Epithelial cell of esophagus (primary cell): ENCODE measurements around the gene MACROD2.
A peak's percentile ranks its signal among the peaks of the same experiment; 100 is the strongest.

Experiments
- DNase-seq: peaks from one replicate; pipeline ENCODE4 v3.0.0; 2010; ENCODE audit warnings: low read depth
- H3K4me3 ChIP-seq: 2 replicates; pipeline ENCODE4 v1.5.1; 2011; ENCODE audit warnings: mild to moderate bottlenecking, low read length, control low read depth
- TF ChIP-seq, protein P1 (sequence below): IDR thresholded peaks from 2 replicates; pipeline ENCODE4 v1.5.1; 2011; ENCODE audit warnings: low read depth, mild to moderate bottlenecking, low read length, control low read depth, inconsistent platforms; ENCODE audit not compliant: insufficient read depth; ENCODE audit errors: missing control alignments

Gene MACROD2

GRCh38 chr20:14488212-14488611, 492.9 kb downstream of the MACROD2 start:
- DNase-seq: peak; percentile 34
- no peak overlapping the region for H3K4me3 ChIP-seq
- TF ChIP-seq, protein P1, sequence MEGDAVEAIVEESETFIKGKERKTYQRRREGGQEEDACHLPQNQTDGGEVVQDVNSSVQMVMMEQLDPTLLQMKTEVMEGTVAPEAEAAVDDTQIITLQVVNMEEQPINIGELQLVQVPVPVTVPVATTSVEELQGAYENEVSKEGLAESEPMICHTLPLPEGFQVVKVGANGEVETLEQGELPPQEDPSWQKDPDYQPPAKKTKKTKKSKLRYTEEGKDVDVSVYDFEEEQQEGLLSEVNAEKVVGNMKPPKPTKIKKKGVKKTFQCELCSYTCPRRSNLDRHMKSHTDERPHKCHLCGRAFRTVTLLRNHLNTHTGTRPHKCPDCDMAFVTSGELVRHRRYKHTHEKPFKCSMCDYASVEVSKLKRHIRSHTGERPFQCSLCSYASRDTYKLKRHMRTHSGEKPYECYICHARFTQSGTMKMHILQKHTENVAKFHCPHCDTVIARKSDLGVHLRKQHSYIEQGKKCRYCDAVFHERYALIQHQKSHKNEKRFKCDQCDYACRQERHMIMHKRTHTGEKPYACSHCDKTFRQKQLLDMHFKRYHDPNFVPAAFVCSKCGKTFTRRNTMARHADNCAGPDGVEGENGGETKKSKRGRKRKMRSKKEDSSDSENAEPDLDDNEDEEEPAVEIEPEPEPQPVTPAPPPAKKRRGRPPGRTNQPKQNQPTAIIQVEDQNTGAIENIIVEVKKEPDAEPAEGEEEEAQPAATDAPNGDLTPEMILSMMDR: no peak

- peak; percentile 15 for DNase-seq
- TF ChIP-seq, protein P1: no peak
- H3K4me3 ChIP-seq: no peak overlapping the region
Measured at GRCh38 chr20:14488756-14489479, 493.6 kb downstream of the MACROD2 start.

GRCh38 chr20:14489544-14489943, 494.2 kb downstream of the MACROD2 start:
- no peak overlapping the region for H3K4me3 ChIP-seq
- DNase-seq: no peak
- TF ChIP-seq, protein P1: no peak

DNA sequence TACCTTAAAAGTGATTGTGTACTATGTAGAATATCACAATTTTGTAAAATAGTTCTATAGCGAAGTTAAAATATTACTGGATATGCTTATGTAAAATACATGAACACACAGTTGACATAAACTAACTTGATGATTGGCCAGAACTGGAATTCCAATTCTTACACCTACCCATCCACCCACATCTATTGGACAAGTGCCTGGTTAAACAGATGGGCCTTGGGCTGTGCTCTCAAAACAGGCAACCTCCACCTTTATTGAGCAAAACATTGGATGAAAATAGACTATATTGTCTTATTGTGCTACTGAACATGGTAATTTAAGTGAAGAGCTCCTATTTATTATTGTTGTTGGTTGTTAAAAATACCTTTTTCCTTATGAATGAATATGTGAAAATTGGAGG, 496.1 kb downstream of the MACROD2 start:
- TF ChIP-seq, protein P1: no peak
- H3K4me3 ChIP-seq: no peak overlapping the region
- DNase-seq: no peak

- H3K4me3 ChIP-seq: no peak overlapping the region
- no peak for DNase-seq
- TF ChIP-seq, protein P1: no peak
Measured at GRCh38 chr20:14493408-14493807, 498.1 kb downstream of the MACROD2 start.

DNA sequence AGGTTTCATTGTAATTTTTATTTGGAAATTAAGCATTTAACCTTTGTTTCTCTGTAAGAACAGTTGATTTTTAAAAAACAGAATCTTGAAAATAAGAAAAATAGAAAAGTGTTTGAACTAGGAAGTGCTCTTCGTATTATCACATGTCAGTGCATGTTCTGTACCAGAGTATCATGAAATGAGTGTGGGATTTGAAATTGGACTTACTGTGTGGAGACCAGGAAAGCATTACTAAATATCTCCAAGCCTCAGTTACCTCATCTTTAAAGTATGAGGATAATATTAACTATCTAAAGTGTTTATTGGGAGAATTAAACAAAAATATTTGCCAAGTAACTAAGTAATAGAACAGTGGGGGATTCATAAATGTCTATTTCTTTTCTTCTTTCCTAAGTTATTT, 499.0 kb downstream of the MACROD2 start:
- TF ChIP-seq, protein P1: no peak
- no peak overlapping the region for H3K4me3 ChIP-seq
- DNase-seq: peak; percentile 60

- peak; percentile 27 for DNase-seq
- TF ChIP-seq, protein P1: no peak
- no peak overlapping the region for H3K4me3 ChIP-seq
Measured at GRCh38 chr20:14495066-14495465, 499.8 kb downstream of the MACROD2 start.
